CD1c-positive myeloid dendritic cell (primary cell): ENCODE measurements around the gene YOD1.
A peak's percentile ranks its signal among the peaks of the same experiment; 100 is the strongest.

Experiments
- DNase-seq: peaks from one replicate; pipeline ENCODE4 v3.0.0-alpha.2; 2016; ENCODE audit errors: extremely low spot score

YOD1 gene

GRCh38 chr1:207025146-207025880, 25.7 kb downstream of the YOD1 start:
- DNase-seq: peak; percentile 58

GRCh38 chr1:207024202-207025145, 26.5 kb downstream of the YOD1 start:
- DNase-seq: peak; percentile 60

DNA sequence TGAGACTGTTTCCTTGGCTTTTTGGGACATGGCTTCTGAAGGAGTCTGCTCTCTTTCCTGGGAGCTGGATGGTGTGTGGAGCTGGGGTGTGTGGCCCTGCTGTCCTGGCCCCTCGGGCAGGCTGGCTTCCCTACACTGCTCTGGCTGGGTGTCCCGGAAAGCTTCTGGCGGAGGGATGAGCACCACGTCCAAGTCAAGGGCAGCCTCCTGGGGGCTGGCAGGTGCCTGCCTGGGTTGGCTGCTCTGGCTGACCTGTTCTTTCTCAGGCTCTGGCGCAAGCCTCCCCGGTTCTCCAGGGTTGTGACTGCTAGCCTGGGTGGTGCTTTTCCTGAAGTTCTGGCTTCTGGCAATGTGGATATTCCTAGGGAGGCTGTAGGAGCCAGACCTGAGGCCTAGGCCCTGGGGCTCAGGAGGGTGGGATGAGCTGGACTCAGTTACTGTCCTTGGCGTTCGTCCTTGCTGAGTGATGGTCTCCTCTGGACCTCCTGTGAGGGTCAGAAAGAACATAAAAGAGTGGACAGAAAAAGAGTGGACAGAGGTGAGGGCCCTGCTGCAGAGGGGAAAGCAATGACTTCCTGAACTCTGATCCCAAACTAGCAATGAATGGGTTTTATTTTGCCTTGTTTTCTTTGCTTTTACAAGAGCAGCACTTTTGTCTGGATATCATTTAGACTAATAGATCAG, 27.9 kb downstream of the YOD1 start:
- DNase-seq: no peak

DNA sequence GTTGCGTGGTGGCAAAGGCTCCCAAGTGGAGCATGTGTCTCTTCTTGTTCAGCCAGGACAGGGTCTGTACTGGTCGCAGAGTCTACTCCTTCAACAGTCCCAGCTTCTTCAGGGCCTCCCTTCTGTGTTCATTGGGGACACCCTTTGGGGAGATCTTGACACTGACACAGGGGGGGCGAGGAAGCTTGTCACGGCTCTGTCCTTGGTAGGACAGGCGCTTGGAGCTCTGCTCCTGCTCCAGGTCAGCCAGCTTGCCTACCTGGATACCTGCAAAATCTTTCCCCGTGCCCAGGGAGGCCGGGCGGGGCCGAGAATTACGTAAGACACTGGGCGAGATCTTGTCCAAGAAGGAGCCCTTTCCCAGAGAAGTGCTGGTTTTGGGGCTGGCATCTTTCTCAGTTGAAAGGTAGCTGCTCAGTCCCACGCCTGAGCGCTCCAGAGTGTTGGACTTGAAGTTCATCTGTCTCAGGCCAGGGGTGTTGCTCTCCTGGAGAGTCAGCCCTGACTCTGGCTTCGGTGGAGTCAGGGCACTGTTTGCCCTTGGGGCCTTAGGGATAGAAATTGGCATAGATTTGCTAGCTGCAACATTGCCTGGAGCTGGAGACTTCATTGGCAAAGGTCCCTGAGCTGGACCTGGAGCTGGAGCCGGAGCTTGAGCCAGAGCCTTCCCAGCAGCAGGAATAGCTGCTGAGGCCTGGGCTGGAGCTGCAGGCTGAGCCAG, 29.0 kb downstream of the YOD1 start:
- DNase-seq: no peak

- DNase-seq: no peak
Observed at GRCh38 chr1:207021139-207021861, 29.7 kb downstream of the YOD1 start.

GRCh38 chr1:207020709-207021107, 30.3 kb downstream of the YOD1 start:
- DNase-seq: peak; percentile 46

- no peak for DNase-seq
Observed at GRCh38 chr1:207020065-207020708, 30.8 kb downstream of the YOD1 start.

- no peak for DNase-seq
Observed at GRCh38 chr1:207019661-207020060, 31.3 kb downstream of the YOD1 start.

DNA sequence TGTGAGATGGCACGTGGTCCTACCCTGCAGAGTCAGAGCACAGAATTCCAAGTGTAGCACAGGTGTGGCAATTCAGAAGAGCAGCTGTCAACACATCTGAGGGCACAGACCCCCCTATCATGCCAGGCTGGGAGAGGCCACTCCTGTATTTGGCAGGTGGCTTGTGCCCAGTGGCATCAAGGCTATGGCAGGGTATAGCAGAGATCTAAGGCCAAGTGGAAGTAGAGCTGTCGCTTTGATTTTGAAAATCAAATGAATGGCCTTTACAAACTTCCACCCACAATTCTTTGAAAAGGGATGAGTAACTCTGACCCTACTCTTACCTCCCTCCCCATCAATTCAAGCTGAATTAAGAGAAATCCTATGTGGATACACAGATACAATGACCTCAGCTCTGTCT, 31.8 kb downstream of the YOD1 start:
- DNase-seq: no peak

GRCh38 chr1:207018707-207019106, 32.3 kb downstream of the YOD1 start:
- DNase-seq: no peak

DNA sequence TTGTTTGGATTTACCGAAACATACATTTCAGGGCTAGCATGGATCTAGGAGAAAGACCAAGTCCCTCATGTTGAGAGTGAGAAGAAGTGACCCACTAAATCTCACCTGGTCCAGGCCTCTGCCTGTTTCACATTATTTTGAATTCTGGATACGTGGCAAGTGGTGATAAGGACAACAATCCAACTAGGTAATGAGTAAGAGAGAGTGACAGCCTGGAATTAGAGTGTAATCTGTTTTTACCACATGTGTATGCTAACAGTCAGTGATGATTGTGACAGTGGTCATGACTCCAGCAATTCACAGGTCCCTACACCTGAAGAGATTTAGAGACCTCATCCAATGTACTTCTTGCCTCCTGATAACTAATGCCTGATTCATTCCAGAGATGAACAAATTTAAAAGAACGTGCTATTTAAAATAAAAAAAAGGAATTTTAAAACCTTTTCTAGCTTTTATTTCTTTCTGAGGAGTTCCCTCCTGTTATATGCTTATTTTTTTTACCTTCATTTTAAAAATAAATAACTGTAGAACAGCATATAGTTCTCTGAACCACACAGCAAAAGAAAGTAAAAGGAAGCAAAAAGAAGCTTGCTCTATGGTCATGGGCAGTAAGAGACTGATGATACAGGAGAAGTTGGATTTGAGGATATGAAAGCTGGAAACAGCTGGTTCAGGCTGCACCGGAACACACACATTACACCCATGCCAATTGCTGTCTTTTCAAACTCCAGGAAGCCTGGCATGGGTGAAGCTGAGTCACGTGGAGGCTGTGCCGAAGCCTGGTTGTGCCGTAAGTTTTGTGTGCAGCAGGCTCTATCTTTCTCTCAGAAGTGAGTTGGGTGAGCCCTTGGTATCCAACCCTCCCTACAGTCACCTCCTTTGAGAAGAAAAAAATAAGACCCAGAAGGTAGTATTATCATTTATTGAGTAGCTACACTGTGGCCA, 33.1 kb downstream of the YOD1 start:
- peak; percentile 87 for DNase-seq

GRCh38 chr1:207015791-207016190, 35.2 kb downstream of the YOD1 start:
- DNase-seq: no peak

GRCh38 chr1:207014728-207015127, 36.3 kb downstream of the YOD1 start:
- DNase-seq: peak; percentile 44

- no peak for DNase-seq
Observed at GRCh38 chr1:207013321-207014085, 37.5 kb downstream of the YOD1 start.

DNA sequence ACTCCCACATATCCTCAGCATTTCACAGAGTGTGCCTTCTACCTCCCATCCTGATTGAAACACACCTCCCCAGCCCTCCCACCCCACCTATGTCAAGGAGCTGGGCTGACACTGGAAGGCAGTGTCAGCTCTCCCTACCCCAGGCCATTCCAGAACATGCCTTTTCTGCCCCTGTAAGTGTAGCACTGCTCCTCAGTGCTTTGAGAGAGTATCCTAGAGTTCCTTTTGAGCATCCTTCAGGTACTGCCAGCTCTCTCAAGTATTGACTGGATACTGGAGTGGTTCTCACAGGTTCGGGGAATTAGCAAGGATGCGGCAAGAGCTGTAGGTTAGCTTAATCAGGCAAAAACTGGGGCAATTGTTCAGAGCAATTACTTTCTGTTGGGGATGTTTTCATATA, 40.3 kb downstream of the YOD1 start:
- DNase-seq: no peak

DNA sequence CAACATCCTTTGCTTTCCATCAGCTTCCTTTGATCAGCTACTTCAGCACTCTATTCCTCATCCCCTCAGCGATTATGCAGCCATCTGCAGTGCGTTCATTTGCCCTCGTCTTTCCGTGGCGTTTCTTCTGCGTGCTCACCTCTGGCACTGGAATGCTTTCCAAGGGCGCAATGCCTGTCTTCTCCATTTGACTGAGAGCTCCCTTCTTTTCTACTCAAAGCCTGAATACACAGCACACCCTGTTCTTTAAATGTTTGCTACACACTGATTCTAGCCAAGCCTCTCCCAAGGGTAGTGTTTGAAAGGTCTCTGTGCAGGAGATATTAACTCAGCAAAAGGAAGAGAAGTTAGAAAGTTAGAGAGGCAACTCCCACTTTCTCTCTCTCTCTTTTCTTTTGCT, 41.1 kb downstream of the YOD1 start:
- DNase-seq: no peak

- DNase-seq: no peak
Observed at GRCh38 chr1:207009182-207009850, 41.7 kb downstream of the YOD1 start.
